ENCODE measurements around the gene UBASH3A. TPM values are rescaled to one million over a fixed set of nuclear protein-coding genes. Genes with fewer than 3 reads are reported as not detected.

Gene UBASH3A
- total RNA-seq, 1 experiment from 2014 or later = not detected

GRCh38 chr21:42377211-42377950, 26.3 kb upstream of the UBASH3A start:
- H3K4me3 Mint-ChIP-seq (ENCODE audit: unreplicated experiment) = no peak overlapping the region
- H3K9me3 Mint-ChIP-seq (ENCODE audit: unreplicated experiment) = no peaks in the 10 kb centered on the region
- ChIA-PET CTCF (interaction anchor here (0.7 kb wide), 1 partner anchor 25 kb away, joined by 3 read pairs; no protein-coding TSS in a partner anchor), POLR2A (no interaction called here)
- DNase-seq (ENCODE audit: unreplicated experiment) = no peak
- BruUV-seq (replicated peaks) = no TSS peak
- H3K27me3 Mint-ChIP-seq (ENCODE audit: insufficient read depth, unreplicated experiment) = peaks cover 19% of the 10 kb centered on the region
- H3K27ac Mint-ChIP-seq (ENCODE audit: low read depth, unreplicated experiment) = no peak overlapping the region
- no peak for TF ChIP-seq CTCF (IDR thresholded peaks at IDR 0.05; ENCODE audit: unreplicated experiment)
- intact Hi-C loops (cut with micrococcal nuclease) = no loop called here
- no peaks in the 10 kb centered on the region for H3K36me3 Mint-ChIP-seq (ENCODE audit: insufficient read depth, unreplicated experiment)
- H3K4me1 Mint-ChIP-seq (ENCODE audit: insufficient read depth, unreplicated experiment) = no peaks in the 10 kb centered on the region

- TF ChIP-seq CTCF (IDR thresholded peaks at IDR 0.05; ENCODE audit: unreplicated experiment) = no peak
- Mint-ChIP-seq H3K4me3 (ENCODE audit: unreplicated experiment) (no peak overlapping the region), H3K27me3 (ENCODE audit: insufficient read depth, unreplicated experiment) (peaks cover 19% of the 10 kb centered on the region), H3K27ac (ENCODE audit: low read depth, unreplicated experiment) (no peak overlapping the region), H3K36me3 (ENCODE audit: insufficient read depth, unreplicated experiment) (no peaks in the 10 kb centered on the region), H3K9me3 (ENCODE audit: unreplicated experiment) (no peaks in the 10 kb centered on the region), H3K4me1 (ENCODE audit: insufficient read depth, unreplicated experiment) (no peaks in the 10 kb centered on the region)
- CTCF ChIA-PET = interaction anchor here (0.6 to 0.7 kb wide), 2 partner anchors 24 to 232 kb away, joined by 3 read pairs; no protein-coding TSS in a partner anchor
- no TSS peak for BruUV-seq (replicated peaks)
- intact Hi-C loops (cut with micrococcal nuclease) = no loop called here
- POLR2A ChIA-PET = no interaction called here
- no peak for DNase-seq (ENCODE audit: unreplicated experiment)
Observed at GRCh38 chr21:42377951-42378340, 25.8 kb upstream of the UBASH3A start.

GRCh38 chr21:42378418-42378817, 25.3 kb upstream of the UBASH3A start:
- Mint-ChIP-seq H3K27ac (ENCODE audit: low read depth, unreplicated experiment) (no peak overlapping the region), H3K36me3 (ENCODE audit: insufficient read depth, unreplicated experiment) (no peaks in the 10 kb centered on the region), H3K27me3 (ENCODE audit: insufficient read depth, unreplicated experiment) (peaks cover 19% of the 10 kb centered on the region), H3K4me1 (ENCODE audit: insufficient read depth, unreplicated experiment) (no peaks in the 10 kb centered on the region), H3K4me3 (ENCODE audit: unreplicated experiment) (no peak overlapping the region), H3K9me3 (ENCODE audit: unreplicated experiment) (no peaks in the 10 kb centered on the region)
- DNase-seq (ENCODE audit: unreplicated experiment) = no peak
- BruUV-seq (replicated peaks) = no TSS peak
- ChIA-PET CTCF (interaction anchor here (0.6 to 0.8 kb wide), 3 partner anchors 205 to 233 kb away, joined by 3 to 4 read pairs (median 3); no protein-coding TSS in a partner anchor), POLR2A (no interaction called here)
- intact Hi-C loops (cut with micrococcal nuclease) = no loop called here
- TF ChIP-seq CTCF (IDR thresholded peaks at IDR 0.05; ENCODE audit: unreplicated experiment) = no peak

DNA sequence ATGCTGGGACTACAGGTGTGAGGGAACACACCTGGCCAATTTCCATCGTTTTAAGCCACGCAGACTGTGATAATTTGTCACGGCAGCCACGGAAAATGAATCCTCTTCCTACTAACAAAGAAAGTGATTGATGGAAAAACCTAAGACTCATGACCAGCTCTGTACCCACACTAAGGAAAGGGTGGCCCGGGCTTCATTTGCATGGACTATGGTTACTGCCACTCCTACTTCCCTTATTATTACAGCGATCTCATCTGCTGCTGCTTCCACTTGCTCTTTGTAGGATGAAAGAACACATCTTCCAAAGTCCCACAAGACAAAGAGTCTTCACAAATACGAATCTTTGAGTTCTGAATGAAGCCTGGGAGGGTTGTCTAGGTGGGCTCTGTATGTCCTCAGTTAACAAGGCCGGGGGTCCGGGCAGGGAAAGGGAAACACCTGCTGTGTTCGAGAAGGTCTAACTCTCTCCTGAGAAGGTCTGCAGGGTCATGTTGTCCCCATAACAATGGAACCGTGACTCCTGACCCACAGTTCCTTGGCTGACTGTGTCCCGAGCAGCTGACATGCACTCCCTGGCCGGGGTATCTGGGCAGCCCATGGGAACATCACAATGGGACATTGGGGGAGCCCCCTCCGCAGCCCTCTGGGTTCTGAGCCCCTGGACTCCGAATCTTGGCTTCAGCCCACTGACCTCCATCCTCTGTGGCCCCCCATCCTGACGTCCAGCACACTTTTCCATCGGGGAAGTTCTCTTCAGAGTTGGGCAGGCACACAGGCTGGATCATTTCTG, 24.1 kb upstream of the UBASH3A start:
- CTCF ChIA-PET = interaction anchor here (0.7 kb wide), 1 partner anchor 26 kb away, joined by 3 read pairs; no protein-coding TSS in a partner anchor

More for the DNA sequence above, 24.1 kb upstream of the UBASH3A start:
- Mint-ChIP-seq H3K27ac (ENCODE audit: low read depth, unreplicated experiment) (no peak overlapping the region), H3K4me1 (ENCODE audit: insufficient read depth, unreplicated experiment) (no peaks in the 10 kb centered on the region), H3K27me3 (ENCODE audit: insufficient read depth, unreplicated experiment) (peaks cover 19% of the 10 kb centered on the region), H3K36me3 (ENCODE audit: insufficient read depth, unreplicated experiment) (no peaks in the 10 kb centered on the region), H3K4me3 (ENCODE audit: unreplicated experiment) (no peak overlapping the region), H3K9me3 (ENCODE audit: unreplicated experiment) (no peaks in the 10 kb centered on the region)
- intact Hi-C loops (cut with micrococcal nuclease) = no loop called here
- BruUV-seq (replicated peaks) = no TSS peak
- DNase-seq (ENCODE audit: unreplicated experiment) = no peak
- POLR2A ChIA-PET = no interaction called here
- no peak for TF ChIP-seq CTCF (IDR thresholded peaks at IDR 0.05; ENCODE audit: unreplicated experiment)

Data from MCF 10A (cell line).